Measurements from ENCODE around the gene ZNF414. TPM values are rescaled to one million over a fixed set of nuclear protein-coding genes. Genes with fewer than 3 reads are reported as not detected.
"Not testable (repeated sequence)": the region's sequence is repeated elsewhere in the genome, so short reads cannot be mapped to it uniquely, and the experiment has no call there.

Gene ZNF414
- total RNA-seq = 10 to 100 TPM in 1 of 2 donors, 1 to 10 TPM in 1; 8.2 to 13.5 TPM

GRCh38 chr19:8513687-8514504 is at the start of gene ZNF414:
TSS of gene ZNF414 (minus strand) at chr19:8514167. CDS start at chr19:8514046, 121 bp downstream.
- Histone ChIP-seq H3K4me3 (peak within 1 kb of the TSS; percentile 67 to 82), H3K27me3 (no peaks in the 10 kb centered on the region), H3K9me3 (no peaks in the 10 kb centered on the region), H3K4me1 (peaks cover 0 to 34% of the 10 kb centered on the region in 2 donors), H3K36me3 (peaks cover 6% of the 10 kb centered on the region), H3K27ac (peak within 1 kb of the TSS; percentile 93 to 99)
- DNase-seq (ENCODE audit: low spot score) = peak; percentile 98
- no peak for TF ChIP-seq CTCF (IDR thresholded peaks at IDR 0.05)

GRCh38 chr19:8561075-8561764 is 47.3 kb upstream of the ZNF414 start:
- DNase-seq (ENCODE audit: low spot score) = no peak
- Histone ChIP-seq H3K27ac (no peak overlapping the region), H3K4me3 (no peak overlapping the region), H3K9me3 (no peaks in the 10 kb centered on the region), H3K27me3 (no peaks in the 10 kb centered on the region), H3K36me3 (no peaks in the 10 kb centered on the region), H3K4me1 (no peaks in the 10 kb centered on the region)
- no peak for TF ChIP-seq CTCF (IDR thresholded peaks at IDR 0.05)

GRCh38 chr19:8558325-8558724 is 44.4 kb upstream of the ZNF414 start:
- no peaks in the 10 kb centered on the region for H3K9me3 ChIP-seq
- no peak for TF ChIP-seq CTCF (IDR thresholded peaks at IDR 0.05)
- H3K27me3 ChIP-seq = no peaks in the 10 kb centered on the region
- no peak for DNase-seq (ENCODE audit: low spot score)
- H3K4me1 ChIP-seq = no peaks in the 10 kb centered on the region
- no peaks in the 10 kb centered on the region for H3K36me3 ChIP-seq
- H3K4me3 ChIP-seq = no peak overlapping the region
- no peak overlapping the region for H3K27ac ChIP-seq

- no peaks in the 10 kb centered on the region for H3K9me3 ChIP-seq
- H3K27me3 ChIP-seq = no peaks in the 10 kb centered on the region
- H3K27ac ChIP-seq = no peak overlapping the region
- no peak for TF ChIP-seq CTCF (IDR thresholded peaks at IDR 0.05)
- no peaks in the 10 kb centered on the region for H3K4me1 ChIP-seq
- no peak overlapping the region for H3K4me3 ChIP-seq
- H3K36me3 ChIP-seq = no peaks in the 10 kb centered on the region
- DNase-seq (ENCODE audit: low spot score) = no peak
These were observed 43.8 kb upstream of the ZNF414 start for GRCh38 chr19:8557642-8558238.

- not testable (repeated sequence) for H3K27ac ChIP-seq; H3K4me1 ChIP-seq; H3K36me3 ChIP-seq; H3K4me3 ChIP-seq; H3K27me3 ChIP-seq; DNase-seq (ENCODE audit: low spot score); H3K9me3 ChIP-seq
These were observed 39.8 kb upstream of the ZNF414 start for GRCh38 chr19:8553729-8554128.

GRCh38 chr19:8552810-8553209 is 38.8 kb upstream of the ZNF414 start:
- no peaks in the 10 kb centered on the region for H3K9me3 ChIP-seq
- no peaks in the 10 kb centered on the region for H3K4me1 ChIP-seq
- no peak for DNase-seq (ENCODE audit: low spot score)
- no peak overlapping the region for H3K27ac ChIP-seq
- no peaks in the 10 kb centered on the region for H3K36me3 ChIP-seq
- H3K4me3 ChIP-seq = no peak overlapping the region
- H3K27me3 ChIP-seq = no peaks in the 10 kb centered on the region
- TF ChIP-seq CTCF (IDR thresholded peaks at IDR 0.05) = no peak

All from right atrium auricular region (tissue), 2 donors.